Nucleus accumbens (tissue), 56 donors: ENCODE measurements around the gene ENTPD3.
"Not testable (repeated sequence)": the region's sequence is repeated elsewhere in the genome, so short reads cannot be mapped to it uniquely, and the experiment has no call there.

Source experiments
- DNase-seq, 56 donors: peaks; one replicate each; lab custom pipeline; 2025; lab: John Stamatoyannopoulos, UW

ENTPD3 gene

GRCh38 chr3:40458473-40458872 is 71.5 kb downstream of the ENTPD3 start:
- DNase-seq: no peak

GRCh38 chr3:40460481-40460880 is 73.5 kb downstream of the ENTPD3 start:
- DNase-seq: not testable (repeated sequence)

- no peak for DNase-seq
Measured at GRCh38 chr3:40461161-40461560, 74.2 kb downstream of the ENTPD3 start.

GRCh38 chr3:40462838-40463237 is 75.9 kb downstream of the ENTPD3 start:
- not testable (repeated sequence) for DNase-seq

- no peak for DNase-seq
Measured at GRCh38 chr3:40463579-40463978, 76.6 kb downstream of the ENTPD3 start.

GRCh38 chr3:40464339-40465110 is 77.5 kb downstream of the ENTPD3 start:
- no peak for DNase-seq

GRCh38 chr3:40465111-40465407 is 78.1 kb downstream of the ENTPD3 start:
- no peak for DNase-seq

GRCh38 chr3:40465456-40465855 is 78.5 kb downstream of the ENTPD3 start:
- DNase-seq: no peak

- no peak for DNase-seq
Measured at GRCh38 chr3:40468018-40468417, 81.0 kb downstream of the ENTPD3 start.

- DNase-seq: no peak
Measured at GRCh38 chr3:40470701-40471100, 83.7 kb downstream of the ENTPD3 start.

- peak in 53 of 56 donors; percentile 6 to 70 (median 34) for DNase-seq
Measured at GRCh38 chr3:40476478-40477470, 89.8 kb downstream of the ENTPD3 start, which contains the start of gene ZNF619. ZNF619 (plus strand) TSS chr3:40477122; CDS start chr3:40477980, 858 bp downstream.

- DNase-seq: peak in 18 of 56 donors; percentile 0 to 43 (median 8)
Measured at GRCh38 chr3:40477666-40478065, 90.7 kb downstream of the ENTPD3 start.
